Esophagus squamous epithelium (tissue), 5 donors: ENCODE data around the gene MAFF. TPM values are rescaled to one million over a fixed set of nuclear protein-coding genes. Genes with fewer than 3 reads are reported as not detected.

Experiments used
- DNase-seq: peaks from one replicate; lab custom pipeline; 2025; lab: John Stamatoyannopoulos, UW
- H3K27ac ChIP-seq, 4 donors: fragments of 200-600 bp; sonication (generic); one replicate each; pipeline ENCODE4 v1.5.1; 2016 to 2019; ENCODE audit warnings: mild to moderate bottlenecking in 1 of 4
- H3K27me3 ChIP-seq, 4 donors: fragments of 200-600 bp; sonication (generic); 1 replicate in 3 of 4; 2 replicates in 1 of 4; pipeline versions ENCODE4 v1.5.1 to v1.6.0; 2017 to 2021; ENCODE audit warnings: antibody characterized with exemption in 1 of 4
- H3K36me3 ChIP-seq, 3 donors: fragments of 200-600 bp; sonication (generic); one replicate each; pipeline ENCODE4 v1.5.1; 2016 to 2019
- H3K4me1 ChIP-seq, 3 donors: fragments of 200-600 bp; sonication (generic); one replicate each; pipeline ENCODE4 v1.5.1; 2017 to 2019
- H3K4me3 ChIP-seq, 4 donors: fragments of 200-600 bp; sonication (generic); 1 replicate in 3 of 4; 2 replicates in 1 of 4; pipeline ENCODE4 v1.5.1; 2016 to 2019; ENCODE audit warnings: mild to moderate bottlenecking in 2 of 4, moderate library complexity in 1 of 4
- H3K9me3 ChIP-seq, 3 donors: fragments of 200-600 bp; sonication (generic); one replicate each; pipeline ENCODE4 v1.5.1; 2016 to 2019
- CTCF ChIP-seq, 6 experiments: fragments of 450-650 bp in 4 of 6; fragments of 200-600 bp in 2 of 6; sonication (generic) in 2 of 6; IDR thresholded peaks; one replicate each; pipeline ENCODE4 v1.5.1; 2016 to 2019; ENCODE audit warnings: antibody characterized with exemption in 6 of 6, mild to moderate bottlenecking in 4 of 6, moderate library complexity in 4 of 6
- POLR2A ChIP-seq, 4 donors: fragments of 450-650 bp; IDR thresholded peaks; one replicate each; pipeline ENCODE4 v1.6.1; 2017; ENCODE audit warnings: antibody characterized with exemption in 4 of 4, mild to moderate bottlenecking in 4 of 4, moderate library complexity in 3 of 4
- WGBS, 2 donors: methylation state at CpG; one replicate each; pipeline ENCODE4 v1.1.5; 2018; 5-methylcytosine and 5-hydroxymethylcytosine counted together
- intact Hi-C: fragments of 100-400 bp; cut with DNase I; formaldehyde crosslinking; loops from one replicate; pipeline ENCODE4 v1.15.0; 2022
- total RNA-seq, 4 donors: library from RNA; depleted of rRNA; stranded (reverse); fragments of >200 nt; gene quantifications; one replicate each; pipeline ENCODE4 v1.1.0, GENCODE V29; 2016
- donor health status: DM: yes; HTN: yes; CAD: no.

Gene MAFF
- total RNA-seq, 4 donors from 2014 or later = 19.4 to 51.6 (median 40.5) TPM

GRCh38 chr22:38163844-38164550 lies 37.8 kb upstream of the MAFF start:
- H3K27ac ChIP-seq = no peak overlapping the region
- DNase-seq = no peak
- intact Hi-C loops = no loop called here
- H3K4me3 ChIP-seq = no peak overlapping the region
- WGBS, 2 donors = 75 to 76% methylated on average over 8 to 13 of the region's 13 CpGs
- peaks cover 5 to 43% (median 24%) of the 10 kb centered on the region in 3 donors for H3K4me1 ChIP-seq
- H3K27me3 ChIP-seq = no peaks in the 10 kb centered on the region
- H3K36me3 ChIP-seq = peaks cover 0 to 22% (median 0%) of the 10 kb centered on the region in 3 donors
- no peaks in the 10 kb centered on the region for H3K9me3 ChIP-seq
- no peak for TF ChIP-seq POLR2A (IDR thresholded peaks at IDR 0.05)
- TF ChIP-seq CTCF (IDR thresholded peaks at IDR 0.05) = no peak

GRCh38 chr22:38164551-38164918 lies 37.3 kb upstream of the MAFF start:
- no peaks in the 10 kb centered on the region for H3K9me3 ChIP-seq
- H3K27ac ChIP-seq = peak overlapping the region in 2 of 4 donors; percentile 10 to 29
- 90 to 93% methylated on average over 1 to 5 of the region's 7 CpGs for WGBS, 2 donors
- TF ChIP-seq POLR2A (IDR thresholded peaks at IDR 0.05) = no peak
- no peak for TF ChIP-seq CTCF (IDR thresholded peaks at IDR 0.05)
- peaks cover 0 to 27% (median 0%) of the 10 kb centered on the region in 3 donors for H3K36me3 ChIP-seq
- intact Hi-C loops = no loop called here
- DNase-seq = no peak
- no peak overlapping the region for H3K4me3 ChIP-seq
- peaks cover 5 to 46% (median 24%) of the 10 kb centered on the region in 3 donors for H3K4me1 ChIP-seq
- H3K27me3 ChIP-seq = no peaks in the 10 kb centered on the region

- intact Hi-C loops = no loop called here
Measured at GRCh38 chr22:38165922-38166593, 35.7 kb upstream of the MAFF start.

GRCh38 chr22:38167988-38168407 lies 33.8 kb upstream of the MAFF start:
- intact Hi-C loops = no loop called here
- H3K4me3 ChIP-seq = no peak overlapping the region
- WGBS, 2 donors = 43 to 48% methylated on average over 3 to 6 of the region's 7 CpGs
- no peak for DNase-seq
- H3K27ac ChIP-seq = peak overlapping the region in 3 of 4 donors; percentile 38 to 47 (median 44)
- H3K4me1 ChIP-seq = peaks cover 12 to 62% (median 39%) of the 10 kb centered on the region in 3 donors
- peaks cover 0 to 25% (median 0%) of the 10 kb centered on the region in 3 donors for H3K36me3 ChIP-seq
- H3K9me3 ChIP-seq = no peaks in the 10 kb centered on the region
- no peaks in the 10 kb centered on the region for H3K27me3 ChIP-seq
- no peak for TF ChIP-seq CTCF (IDR thresholded peaks at IDR 0.05)
- TF ChIP-seq POLR2A (IDR thresholded peaks at IDR 0.05) = no peak

More at GRCh38 chr22:38165922-38166593, 35.7 kb upstream of the MAFF start:
- WGBS, 2 donors = 80 to 87% methylated on average over 13 of the region's 13 CpGs
- Histone ChIP-seq H3K4me3 (no peak overlapping the region), H3K9me3 (no peaks in the 10 kb centered on the region), H3K36me3 (peaks cover 0 to 28% (median 0%) of the 10 kb centered on the region in 3 donors), H3K27ac (no peak overlapping the region), H3K4me1 (peaks cover 5 to 46% (median 24%) of the 10 kb centered on the region in 3 donors), H3K27me3 (no peaks in the 10 kb centered on the region)
- TF ChIP-seq POLR2A (IDR thresholded peaks at IDR 0.05) (no peak), CTCF (IDR thresholded peaks at IDR 0.05) (no peak)
- no peak for DNase-seq

- DNase-seq = no peak
- 90 to 97% methylated on average over 13 to 17 of the region's 17 CpGs for WGBS, 2 donors
- intact Hi-C loops = no loop called here
- Histone ChIP-seq H3K4me3 (no peak overlapping the region), H3K4me1 (peaks cover 14 to 69% (median 43%) of the 10 kb centered on the region in 3 donors), H3K27me3 (no peaks in the 10 kb centered on the region), H3K27ac (no peak overlapping the region), H3K36me3 (peaks cover 0 to 25% (median 0%) of the 10 kb centered on the region in 3 donors), H3K9me3 (no peaks in the 10 kb centered on the region)
- TF ChIP-seq POLR2A (IDR thresholded peaks at IDR 0.05) = no peak
- TF ChIP-seq CTCF (IDR thresholded peaks at IDR 0.05) = no peak
Measured at GRCh38 chr22:38169116-38169515, 32.7 kb upstream of the MAFF start.
